HCT116 (cell line): ENCODE measurements around the gene STAM2. TPM values are rescaled to one million over a fixed set of nuclear protein-coding genes. Genes with fewer than 3 reads are reported as not detected.

Experiments used
- ATAC-seq: fragments of 200-7000 bp; cut with Tn5 transposase; 2 replicates; pipeline ENCODE4 v1.9.1; 2020; ENCODE audit warnings: mild to moderate bottlenecking, moderate library complexity
- BruUV-seq: library from RNA; stranded (reverse); fragments of 400-500 nt; replicated peaks from 2 replicates; lab custom pipeline; 2021; lab: Mats Ljungman, UMichigan
- CTCF ChIA-PET: fragments of 300-600 bp; sonication (Branson Sonifier 250); formaldehyde crosslinking; loops from one replicate; lab custom pipeline; 2021; ENCODE audit warnings: antibody characterized with exemption; lab: Charles Lee
- POLR2A ChIA-PET: fragments of 300-600, 350-600 bp; sonication (Branson Sonifier 250); formaldehyde crosslinking; loops from one replicate; lab custom pipeline; 2021; ENCODE audit warnings: antibody characterized with exemption; lab: Charles Lee
- RAD21 ChIA-PET, 2 experiments: fragments of 300-600 bp; sonication (Branson Sonifier 250); formaldehyde crosslinking; loops; one replicate each; lab custom pipeline; 2023; ENCODE audit warnings: low total read pairs in 2 of 2; ENCODE audit not compliant: uncharacterized antibody in 2 of 2, unreplicated experiment in 2 of 2, low non-redundant PET in 1 of 2; lab: Charles Lee
- DNase-seq: peaks from one replicate; pipeline ENCODE4 v3.0.0-alpha.2; 2010; ENCODE audit warnings: low read depth, low spot score
- H2AFZ ChIP-seq: fragments of 200-600 bp; shearing (Covaris generic), sonication (generic); 2 replicates; pipeline ENCODE4 v1.6.1; 2017; ENCODE audit warnings: low read depth, mixed run types, mixed read lengths, antibody characterized with exemption, low read length; ENCODE audit not compliant: poor library complexity, severe bottlenecking
- H3K27ac ChIP-seq: 2 replicates; pipeline ENCODE4 v1.5.1; 2012; ENCODE audit warnings: low read depth, low read length
- H3K27me3 ChIP-seq: fragments of 200-600 bp; sonication (generic); 2 replicates; pipeline ENCODE4 v1.6.1; 2016; ENCODE audit warnings: mixed run types, low read length, mixed read lengths; ENCODE audit not compliant: insufficient read depth
- H3K36me3 ChIP-seq, 2 experiments: fragments of 200-500 bp in 1 of 2; fragments of 200-600 bp in 1 of 2; sonication (Bioruptor generic) in 1 of 2; sonication (generic) in 1 of 2; 2 replicates each; pipeline versions ENCODE4 v1.5.1 to v1.6.1; 2014 to 2016; ENCODE audit warnings: low read length in 2 of 2, inconsistent platforms in 1 of 2, mixed read lengths in 1 of 2, mixed run types in 1 of 2; ENCODE audit not compliant: insufficient read depth in 2 of 2, control insufficient read depth in 1 of 2
- H3K4me1 ChIP-seq, 2 experiments: fragments of 200-600 bp in 1 of 2; sonication (generic) in 1 of 2; 2 replicates each; pipeline versions ENCODE4 v1.5.1 to v1.6.1; 2012 to 2017; ENCODE audit warnings: low read length in 2 of 2, inconsistent platforms in 1 of 2, mild to moderate bottlenecking in 1 of 2, mixed read lengths in 1 of 2, mixed run types in 1 of 2, moderate library complexity in 1 of 2; ENCODE audit not compliant: insufficient read depth in 2 of 2, control insufficient read depth in 1 of 2
- H3K4me2 ChIP-seq: fragments of 200-600 bp; sonication (generic); 2 replicates; pipeline ENCODE4 v1.6.1; 2017; ENCODE audit warnings: mixed run types, low read length, mixed read lengths
- H3K4me3 ChIP-seq, 2 experiments: fragments of 200-600 bp in 1 of 2; sonication (generic) in 1 of 2; replicated peaks in 1 of 2; 2 replicates each; pipeline ENCODE4 v1.5.1; 2011 to 2016; ENCODE audit warnings: low read length in 2 of 2, control low read depth in 1 of 2, low read depth in 1 of 2, mild to moderate bottlenecking in 1 of 2, mixed read lengths in 1 of 2, mixed run types in 1 of 2
- H3K79me2 ChIP-seq: fragments of 200-600 bp; sonication (generic); 2 replicates; pipeline ENCODE4 v1.6.1; 2017; ENCODE audit warnings: mild to moderate bottlenecking, mixed run types, low read length, moderate library complexity, mixed read lengths; ENCODE audit not compliant: insufficient read depth
- H3K9ac ChIP-seq: fragments of 200-600 bp; sonication (generic); 2 replicates; pipeline ENCODE4 v1.6.1; 2016; ENCODE audit warnings: low read length, mixed read lengths
- H3K9me2 ChIP-seq: fragments of 200-600 bp; sonication (generic), shearing (Covaris generic); 2 replicates; pipeline ENCODE4 v1.6.1; 2017; ENCODE audit warnings: mixed run types, mild to moderate bottlenecking, moderate library complexity; ENCODE audit not compliant: insufficient read depth
- H3K9me3 ChIP-seq, 2 experiments: fragments of 200-500 bp in 1 of 2; fragments of 200-600 bp in 1 of 2; sonication (Bioruptor generic) in 1 of 2; sonication (generic) in 1 of 2; 2 replicates each; pipeline ENCODE4 v1.6.1; 2014 to 2017; ENCODE audit warnings: low read length in 2 of 2, mixed read lengths in 2 of 2, inconsistent platforms in 1 of 2, low read depth in 1 of 2, mild to moderate bottlenecking in 1 of 2, mixed run types in 1 of 2, moderate library complexity in 1 of 2; ENCODE audit not compliant: control insufficient read depth in 1 of 2, insufficient read depth in 1 of 2
- H4K20me1 ChIP-seq: fragments of 200-600 bp; sonication (generic), shearing (Covaris generic); 2 replicates; pipeline ENCODE4 v1.6.1; 2017; ENCODE audit warnings: mixed run types, mild to moderate bottlenecking, moderate library complexity; ENCODE audit not compliant: insufficient read depth
- CEBPB ChIP-seq: IDR thresholded peaks from 2 replicates; pipeline ENCODE4 v1.6.1; 2012; ENCODE audit warnings: low read depth
- CTCF ChIP-seq, 3 experiments: fragments of 200-600 bp in 1 of 3; sonication (generic) in 1 of 3; IDR thresholded peaks in 2 of 3; conservative IDR thresholded peaks in 1 of 3; 2 replicates each; pipeline ENCODE4 v1.5.1; 2012 to 2017; ENCODE audit warnings: low read depth in 2 of 3, low read length in 2 of 3, antibody characterized with exemption in 1 of 3, borderline replicate concordance in 1 of 3, control low read depth in 1 of 3, mild to moderate bottlenecking in 1 of 3, mixed read lengths in 1 of 3, mixed run types in 1 of 3, moderate library complexity in 1 of 3; ENCODE audit not compliant: insufficient read depth in 1 of 3
- ELF1 ChIP-seq: IDR thresholded peaks from 2 replicates; pipeline ENCODE4 v1.6.1; 2012; ENCODE audit warnings: low read depth, borderline replicate concordance
- EZH2phosphoT487 ChIP-seq: fragments of 200-600 bp; IDR thresholded peaks from 2 replicates; pipeline ENCODE4 v1.6.1; 2018; ENCODE audit warnings: antibody characterized with exemption, borderline replicate concordance
- POLR2A ChIP-seq: IDR thresholded peaks from 2 replicates; pipeline ENCODE4 v1.7.0; 2011; ENCODE audit warnings: borderline replicate concordance; ENCODE audit not compliant: insufficient read depth, insufficient read length; ENCODE audit errors: extremely low read depth
- POLR2AphosphoS5 ChIP-seq: IDR thresholded peaks from 2 replicates; pipeline ENCODE4 v1.6.1; 2011; ENCODE audit warnings: mild to moderate bottlenecking, low read depth, low read length, moderate library complexity
- SP1 ChIP-seq: IDR thresholded peaks from 2 replicates; pipeline ENCODE4 v1.6.1; 2012; ENCODE audit warnings: low read depth
- SRF ChIP-seq: IDR thresholded peaks from 2 replicates; pipeline ENCODE4 v1.6.1; 2012; ENCODE audit warnings: low read depth
- TCF7L2 ChIP-seq: IDR thresholded peaks from 2 replicates; pipeline ENCODE4 v1.7.0; 2011; ENCODE audit warnings: borderline replicate concordance, inconsistent platforms; ENCODE audit not compliant: insufficient read depth, insufficient read length; ENCODE audit errors: extremely low read depth
- YY1 ChIP-seq: IDR thresholded peaks from 2 replicates; pipeline ENCODE4 v1.6.1; 2011; ENCODE audit warnings: low read length, low read depth, moderate library complexity, mild to moderate bottlenecking; ENCODE audit not compliant: insufficient replicate concordance; ENCODE audit errors: extremely low read depth
- ZNF274 ChIP-seq: fragments of 200-500 bp; sonication (Bioruptor generic); IDR thresholded peaks from 2 replicates; pipeline ENCODE4 v1.6.1; 2014; ENCODE audit warnings: mild to moderate bottlenecking, low read depth, low read length, inconsistent platforms
- intact Hi-C: fragments of 100-400 bp; cut with micrococcal nuclease; formaldehyde crosslinking; loops from 2 replicates; pipeline ENCODE4 v1.10.0; 2022
- total RNA-seq: library from RNA; stranded (reverse); gene quantifications from one replicate; pipeline ENCODE4 v1.2.1, GENCODE V29; 2021; ENCODE audit not compliant: unreplicated experiment
- TF ChIP-seq, protein P1 (sequence below): IDR thresholded peaks from 2 replicates; pipeline ENCODE4 v1.6.1; 2012; ENCODE audit warnings: low read depth
- TF ChIP-seq, protein P2 (sequence below): IDR thresholded peaks from 2 replicates; pipeline ENCODE4 v1.6.1; 2011; ENCODE audit warnings: mild to moderate bottlenecking, low read length, moderate library complexity; ENCODE audit not compliant: insufficient replicate concordance; ENCODE audit errors: extremely low read depth
- TF ChIP-seq, protein P3 (sequence below): IDR thresholded peaks from 2 replicates; pipeline ENCODE4 v1.6.1; 2012

The STAM2 gene
- total RNA-seq, 1 experiment from 2014 or later = 19.2 TPM

GRCh38 chr2:152075461-152076050 is 100.0 kb downstream of the STAM2 start (continued):
- TF ChIP-seq, protein P1, sequence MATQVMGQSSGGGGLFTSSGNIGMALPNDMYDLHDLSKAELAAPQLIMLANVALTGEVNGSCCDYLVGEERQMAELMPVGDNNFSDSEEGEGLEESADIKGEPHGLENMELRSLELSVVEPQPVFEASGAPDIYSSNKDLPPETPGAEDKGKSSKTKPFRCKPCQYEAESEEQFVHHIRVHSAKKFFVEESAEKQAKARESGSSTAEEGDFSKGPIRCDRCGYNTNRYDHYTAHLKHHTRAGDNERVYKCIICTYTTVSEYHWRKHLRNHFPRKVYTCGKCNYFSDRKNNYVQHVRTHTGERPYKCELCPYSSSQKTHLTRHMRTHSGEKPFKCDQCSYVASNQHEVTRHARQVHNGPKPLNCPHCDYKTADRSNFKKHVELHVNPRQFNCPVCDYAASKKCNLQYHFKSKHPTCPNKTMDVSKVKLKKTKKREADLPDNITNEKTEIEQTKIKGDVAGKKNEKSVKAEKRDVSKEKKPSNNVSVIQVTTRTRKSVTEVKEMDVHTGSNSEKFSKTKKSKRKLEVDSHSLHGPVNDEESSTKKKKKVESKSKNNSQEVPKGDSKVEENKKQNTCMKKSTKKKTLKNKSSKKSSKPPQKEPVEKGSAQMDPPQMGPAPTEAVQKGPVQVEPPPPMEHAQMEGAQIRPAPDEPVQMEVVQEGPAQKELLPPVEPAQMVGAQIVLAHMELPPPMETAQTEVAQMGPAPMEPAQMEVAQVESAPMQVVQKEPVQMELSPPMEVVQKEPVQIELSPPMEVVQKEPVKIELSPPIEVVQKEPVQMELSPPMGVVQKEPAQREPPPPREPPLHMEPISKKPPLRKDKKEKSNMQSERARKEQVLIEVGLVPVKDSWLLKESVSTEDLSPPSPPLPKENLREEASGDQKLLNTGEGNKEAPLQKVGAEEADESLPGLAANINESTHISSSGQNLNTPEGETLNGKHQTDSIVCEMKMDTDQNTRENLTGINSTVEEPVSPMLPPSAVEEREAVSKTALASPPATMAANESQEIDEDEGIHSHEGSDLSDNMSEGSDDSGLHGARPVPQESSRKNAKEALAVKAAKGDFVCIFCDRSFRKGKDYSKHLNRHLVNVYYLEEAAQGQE = no peak
- TF ChIP-seq SRF (no peak), TCF7L2 (no peak), CTCF (IDR thresholded peaks at IDR 0.05 in 2 of 3, conservative IDR thresholded peaks at IDR 0.05 in 1 of 3; ENCODE audit: borderline replicate concordance in 1 of 3, insufficient read depth in 1 of 3, low read depth in 2 of 3, low read length in 2 of 3) (no peak), ZNF274 (no peak), CEBPB (no peak), SP1 (no peak)
- TF ChIP-seq, all 23 proteins: peak for 0

- H3K4me3 ChIP-seq = no peak overlapping the region
- no peaks in the 10 kb centered on the region for H3K9me3 ChIP-seq
- no peak overlapping the region for H2AFZ ChIP-seq
- H3K9ac ChIP-seq = no peak overlapping the region
- no peaks in the 10 kb centered on the region for H3K9me2 ChIP-seq
- H3K27ac ChIP-seq = no peak overlapping the region
- ATAC-seq (no peak), DNase-seq (no peak)
- BruUV-seq = no TSS peak
- CTCF ChIA-PET = no interaction called here
- no peak overlapping the region for H3K4me2 ChIP-seq
- no peaks in the 10 kb centered on the region for H4K20me1 ChIP-seq
- no peaks in the 10 kb centered on the region for H3K36me3 ChIP-seq
- H3K4me1 ChIP-seq = no peaks in the 10 kb centered on the region
- intact Hi-C loops = no loop called here
- POLR2A ChIA-PET = no interaction called here
- no peaks in the 10 kb centered on the region for H3K79me2 ChIP-seq
- H3K27me3 ChIP-seq = no peaks in the 10 kb centered on the region
- RAD21 ChIA-PET = no interaction called here
- no peak for TF ChIP-seq ZNF274
- TF ChIP-seq POLR2AphosphoS5 = no peak
- no peak for TF ChIP-seq YY1
- TF ChIP-seq, protein P2, sequence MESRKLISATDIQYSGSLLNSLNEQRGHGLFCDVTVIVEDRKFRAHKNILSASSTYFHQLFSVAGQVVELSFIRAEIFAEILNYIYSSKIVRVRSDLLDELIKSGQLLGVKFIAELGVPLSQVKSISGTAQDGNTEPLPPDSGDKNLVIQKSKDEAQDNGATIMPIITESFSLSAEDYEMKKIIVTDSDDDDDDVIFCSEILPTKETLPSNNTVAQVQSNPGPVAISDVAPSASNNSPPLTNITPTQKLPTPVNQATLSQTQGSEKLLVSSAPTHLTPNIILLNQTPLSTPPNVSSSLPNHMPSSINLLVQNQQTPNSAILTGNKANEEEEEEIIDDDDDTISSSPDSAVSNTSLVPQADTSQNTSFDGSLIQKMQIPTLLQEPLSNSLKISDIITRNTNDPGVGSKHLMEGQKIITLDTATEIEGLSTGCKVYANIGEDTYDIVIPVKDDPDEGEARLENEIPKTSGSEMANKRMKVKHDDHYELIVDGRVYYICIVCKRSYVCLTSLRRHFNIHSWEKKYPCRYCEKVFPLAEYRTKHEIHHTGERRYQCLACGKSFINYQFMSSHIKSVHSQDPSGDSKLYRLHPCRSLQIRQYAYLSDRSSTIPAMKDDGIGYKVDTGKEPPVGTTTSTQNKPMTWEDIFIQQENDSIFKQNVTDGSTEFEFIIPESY = no peak
- TF ChIP-seq, protein P3, sequence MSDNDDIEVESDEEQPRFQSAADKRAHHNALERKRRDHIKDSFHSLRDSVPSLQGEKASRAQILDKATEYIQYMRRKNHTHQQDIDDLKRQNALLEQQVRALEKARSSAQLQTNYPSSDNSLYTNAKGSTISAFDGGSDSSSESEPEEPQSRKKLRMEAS = no peak
- TF ChIP-seq EZH2phosphoT487 = no peak
- no peak for TF ChIP-seq ELF1
- TF ChIP-seq POLR2A = no peak
These were observed 103.6 kb downstream of the STAM2 start for GRCh38 chr2:152072011-152072410.
